Right lobe of liver (tissue), 4 donors: ENCODE measurements around the gene ITPR1.

Source experiments
- CTCF ChIP-seq, 4 donors: fragments of 200-600 bp in 3 of 4; fragments of 450-650 bp in 1 of 4; IDR thresholded peaks; one replicate each; pipeline versions ENCODE4 v1.5.1 to v1.8.0; 2016 to 2022; ENCODE audit warnings: antibody characterized with exemption in 4 of 4, mild to moderate bottlenecking in 2 of 4
- POLR2A ChIP-seq: fragments of 450-650 bp; IDR thresholded peaks from one replicate; pipeline ENCODE4 v1.6.1; 2017; ENCODE audit warnings: antibody characterized with exemption, mild to moderate bottlenecking
- donor health status: DM: no; HTN: no; CAD: no.
- donor health status: DM: no; HTN: no; CAD: no.
- donor health status: DM: no; HTN: yes; CAD: no.

GRCh38 chr3:4549896-4550295 lies 56.7 kb downstream of the ITPR1 start:
- TF ChIP-seq POLR2A: no peak
- no peak for TF ChIP-seq CTCF (IDR thresholded peaks at IDR 0.05)
